Loucy (cell line): ENCODE data around the gene ATG4A.

Source experiments
- H2AFZ ChIP-seq: fragments of 200-600 bp; sonication (generic); 2 replicates; pipeline ENCODE4 v1.6.0; 2016; ENCODE audit warnings: antibody characterized with exemption, mild to moderate bottlenecking, low read length, moderate library complexity
- H3F3A ChIP-seq: fragments of 200-600 bp; 2 replicates; pipeline ENCODE4 v1.6.0; 2016; ENCODE audit warnings: antibody characterized with exemption, low read depth, mild to moderate bottlenecking
- H3K27me3 ChIP-seq: fragments of 200-600 bp; sonication (generic); 2 replicates; pipeline ENCODE4 v1.6.1; 2014; ENCODE audit warnings: low read length, mild to moderate bottlenecking; ENCODE audit not compliant: insufficient read depth, poor library complexity, severe bottlenecking
- H3K36me3 ChIP-seq: fragments of 200-600 bp; sonication (generic); 2 replicates; pipeline ENCODE4 v1.6.1; 2016; ENCODE audit warnings: low read length; ENCODE audit not compliant: insufficient read depth
- H3K4me1 ChIP-seq: fragments of 200-600 bp; sonication (generic); 2 replicates; pipeline ENCODE4 v1.5.1; 2014; ENCODE audit warnings: low read length, mild to moderate bottlenecking; ENCODE audit not compliant: insufficient read depth, poor library complexity, severe bottlenecking
- H3K4me2 ChIP-seq: fragments of 200-600 bp; sonication (generic); 2 replicates; pipeline ENCODE4 v1.6.0; 2014; ENCODE audit warnings: antibody characterized with exemption, low read length, low read depth, mild to moderate bottlenecking; ENCODE audit not compliant: poor library complexity, severe bottlenecking
- H3K4me3 ChIP-seq: fragments of 200-600 bp; sonication (generic); 2 replicates; pipeline ENCODE4 v1.5.1; 2014; ENCODE audit warnings: low read length, mild to moderate bottlenecking, mixed read lengths; ENCODE audit not compliant: poor library complexity, severe bottlenecking
- H3K79me2 ChIP-seq: fragments of 200-600 bp; sonication (generic); 2 replicates; pipeline ENCODE4 v1.6.1; 2014; ENCODE audit warnings: low read length; ENCODE audit not compliant: insufficient read depth
- H3K9ac ChIP-seq: fragments of 200-600 bp; sonication (generic); 2 replicates; pipeline ENCODE4 v1.6.0; 2014; ENCODE audit warnings: mild to moderate bottlenecking, low read depth, low read length, moderate library complexity; ENCODE audit not compliant: poor library complexity, severe bottlenecking
- H3K9me2 ChIP-seq: fragments of 200-600 bp; sonication (generic); replicated peaks from 2 replicates; pipeline ENCODE4 v1.6.1; 2016; ENCODE audit warnings: low read depth, low read length, mixed read lengths
- H3K9me3 ChIP-seq: fragments of 200-600 bp; sonication (generic); 2 replicates; pipeline ENCODE4 v1.6.1; 2014; ENCODE audit warnings: mild to moderate bottlenecking, antibody characterized with exemption, low read length, low read depth; ENCODE audit not compliant: insufficient read depth
- H4K20me1 ChIP-seq: fragments of 200-600 bp; sonication (generic); 2 replicates; pipeline ENCODE4 v1.6.0; 2014; ENCODE audit warnings: antibody characterized with exemption, low read length, mild to moderate bottlenecking; ENCODE audit not compliant: insufficient read depth, poor library complexity, severe bottlenecking
- EZH2phosphoT487 ChIP-seq: fragments of 200-600 bp; IDR thresholded peaks from 2 replicates; pipeline ENCODE4 v1.6.1; 2018; ENCODE audit warnings: antibody characterized with exemption, mild to moderate bottlenecking, moderate library complexity, borderline replicate concordance
- TF ChIP-seq, protein P1 (sequence below): fragments of 200-600 bp; sonication (generic); conservative IDR thresholded peaks from 2 replicates; pipeline ENCODE4 v1.5.1; 2014; ENCODE audit warnings: mild to moderate bottlenecking, antibody characterized with exemption, low read length

Gene ATG4A

DNA sequence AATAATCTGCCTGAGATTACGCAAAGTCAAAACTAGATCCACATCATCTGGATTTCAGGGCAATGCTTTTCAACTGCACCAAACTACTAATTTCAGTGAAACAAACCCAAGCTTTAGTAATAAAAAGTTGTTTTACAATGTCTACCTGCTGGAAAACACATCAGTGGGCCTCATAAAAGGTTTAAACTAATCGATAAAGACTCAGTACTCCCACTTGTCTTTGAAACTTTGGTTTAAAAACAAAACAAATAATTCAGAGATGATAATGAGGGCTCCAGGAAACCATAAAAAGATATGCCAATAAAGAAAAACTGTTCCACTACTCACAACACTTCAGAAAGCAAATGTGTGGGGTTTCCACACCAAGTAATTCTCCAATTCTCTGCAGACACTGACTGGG, 10.5 kb upstream of the ATG4A start:
- no peak for TF ChIP-seq EZH2phosphoT487
- TF ChIP-seq, protein P1, sequence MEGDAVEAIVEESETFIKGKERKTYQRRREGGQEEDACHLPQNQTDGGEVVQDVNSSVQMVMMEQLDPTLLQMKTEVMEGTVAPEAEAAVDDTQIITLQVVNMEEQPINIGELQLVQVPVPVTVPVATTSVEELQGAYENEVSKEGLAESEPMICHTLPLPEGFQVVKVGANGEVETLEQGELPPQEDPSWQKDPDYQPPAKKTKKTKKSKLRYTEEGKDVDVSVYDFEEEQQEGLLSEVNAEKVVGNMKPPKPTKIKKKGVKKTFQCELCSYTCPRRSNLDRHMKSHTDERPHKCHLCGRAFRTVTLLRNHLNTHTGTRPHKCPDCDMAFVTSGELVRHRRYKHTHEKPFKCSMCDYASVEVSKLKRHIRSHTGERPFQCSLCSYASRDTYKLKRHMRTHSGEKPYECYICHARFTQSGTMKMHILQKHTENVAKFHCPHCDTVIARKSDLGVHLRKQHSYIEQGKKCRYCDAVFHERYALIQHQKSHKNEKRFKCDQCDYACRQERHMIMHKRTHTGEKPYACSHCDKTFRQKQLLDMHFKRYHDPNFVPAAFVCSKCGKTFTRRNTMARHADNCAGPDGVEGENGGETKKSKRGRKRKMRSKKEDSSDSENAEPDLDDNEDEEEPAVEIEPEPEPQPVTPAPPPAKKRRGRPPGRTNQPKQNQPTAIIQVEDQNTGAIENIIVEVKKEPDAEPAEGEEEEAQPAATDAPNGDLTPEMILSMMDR, result no peak
- H3K27me3 ChIP-seq, result no peaks in the 10 kb centered on the region
- H3K79me2 ChIP-seq, result no peaks in the 10 kb centered on the region
- no peak overlapping the region for H3K4me3 ChIP-seq
- H3F3A ChIP-seq, result no peaks in the 10 kb centered on the region
- H3K9me3 ChIP-seq, result no peaks in the 10 kb centered on the region
- H2AFZ ChIP-seq, result no peak overlapping the region
- no peaks in the 10 kb centered on the region for H3K9me2 ChIP-seq
- H3K4me1 ChIP-seq, result no peaks in the 10 kb centered on the region
- no peak overlapping the region for H3K9ac ChIP-seq
- H3K36me3 ChIP-seq, result 0 out of 2 replicates have a peak, but pooled peaks cover 4% of the 10 kb centered on the region
- no peak overlapping the region for H3K4me2 ChIP-seq
- H4K20me1 ChIP-seq, result no peaks in the 10 kb centered on the region

DNA sequence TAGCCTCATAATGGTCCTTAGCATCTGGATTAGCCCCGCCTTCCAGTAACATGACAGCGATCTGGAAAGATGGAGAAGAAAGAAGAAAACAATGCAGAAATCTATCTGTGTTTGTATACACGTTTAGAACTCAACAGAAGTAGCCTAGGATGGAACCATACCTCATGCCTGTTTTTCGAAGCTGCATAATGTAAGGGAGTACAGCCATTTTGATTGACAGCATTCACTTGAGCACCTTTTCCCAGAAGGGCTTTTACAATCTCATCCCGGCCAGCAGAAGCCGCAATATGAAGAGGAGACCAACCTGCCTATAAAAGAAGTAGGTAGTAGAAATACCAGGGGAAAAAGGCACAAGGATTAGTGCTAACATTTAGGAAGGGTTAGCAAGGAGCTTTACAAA, 3.8 kb upstream of the ATG4A start:
- Histone ChIP-seq H3K36me3 (peaks cover 16% of the 10 kb centered on the region; the same call in 1 of the 2 replicates), H3K79me2 (peaks cover 36% of the 10 kb centered on the region), H4K20me1 (no peaks in the 10 kb centered on the region), H3F3A (no peaks in the 10 kb centered on the region), H3K9me3 (no peaks in the 10 kb centered on the region), H2AFZ (no peak overlapping the region), H3K27me3 (no peaks in the 10 kb centered on the region), H3K4me3 (no peak overlapping the region), H3K4me1 (peaks cover 5% of the 10 kb centered on the region), H3K9ac (no peak overlapping the region), H3K9me2 (no peaks in the 10 kb centered on the region), H3K4me2 (no peak overlapping the region)
- TF ChIP-seq, protein P1, result no peak
- TF ChIP-seq EZH2phosphoT487, result no peak

DNA sequence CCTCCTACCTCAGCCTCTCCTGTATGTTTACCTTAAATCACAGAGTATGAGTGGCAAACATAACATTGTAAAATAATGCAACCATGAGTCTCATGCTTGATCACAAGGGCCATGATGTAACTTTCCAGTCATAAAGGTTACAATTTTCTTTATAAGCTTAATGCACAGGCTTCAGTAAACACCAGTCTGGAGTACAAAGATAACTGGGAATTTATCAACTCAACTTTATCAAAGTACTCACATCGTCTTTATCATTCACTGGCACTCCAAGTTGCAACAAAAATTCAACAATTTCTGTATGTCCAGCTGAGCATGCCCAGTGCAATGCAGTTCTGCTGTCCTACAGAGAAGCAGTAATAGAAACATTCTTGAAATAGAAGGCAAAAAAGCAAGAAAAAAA, 3.1 kb upstream of the ATG4A start:
- Histone ChIP-seq H3K4me2 (peak overlapping the region; percentile 50), H3K9me2 (no peaks in the 10 kb centered on the region), H4K20me1 (no peaks in the 10 kb centered on the region), H3K79me2 (peaks cover 36% of the 10 kb centered on the region), H3K4me1 (peaks cover 5% of the 10 kb centered on the region), H3F3A (no peaks in the 10 kb centered on the region), H3K9me3 (no peaks in the 10 kb centered on the region), H3K4me3 (peak overlapping the region; percentile 43), H3K36me3 (peaks cover 16% of the 10 kb centered on the region; the same call in 1 of the 2 replicates), H3K9ac (peak overlapping the region; percentile 36), H2AFZ (no peak overlapping the region), H3K27me3 (no peaks in the 10 kb centered on the region)
- no peak for TF ChIP-seq EZH2phosphoT487
- TF ChIP-seq, protein P1, result no peak
